HG03064 (cell line): ENCODE results near the gene LEUTX.

Source experiments
- ATAC-seq: cut with Tn5 transposase; IDR thresholded peaks from one replicate; pipeline ENCODE4 v1.9.1; 2021; ENCODE audit warnings: low read depth; ENCODE audit not compliant: unreplicated experiment

The LEUTX gene

GRCh38 chr19:39820696-39821095 is 42.0 kb downstream of the LEUTX start:
- ATAC-seq: no peak

- no peak for ATAC-seq
Observed at GRCh38 chr19:39823686-39824085, 45.0 kb downstream of the LEUTX start.

- peak; percentile 82 for ATAC-seq
Observed at GRCh38 chr19:39824143-39825092, 45.8 kb downstream of the LEUTX start.

- no peak for ATAC-seq
Observed at GRCh38 chr19:39825093-39825463, 46.4 kb downstream of the LEUTX start.

GRCh38 chr19:39825531-39826076 is 47.0 kb downstream of the LEUTX start:
- ATAC-seq: no peak

- no peak for ATAC-seq
Observed at GRCh38 chr19:39826311-39826945, 47.8 kb downstream of the LEUTX start.

- ATAC-seq: no peak
Observed at GRCh38 chr19:39827216-39827615, 48.6 kb downstream of the LEUTX start.

GRCh38 chr19:39828015-39828653 is 49.5 kb downstream of the LEUTX start:
- ATAC-seq: no peak

GRCh38 chr19:39828654-39829032 is 50.0 kb downstream of the LEUTX start:
- ATAC-seq: no peak

GRCh38 chr19:39829702-39830275 is 51.1 kb downstream of the LEUTX start:
- no peak for ATAC-seq

- no peak for ATAC-seq
Observed at GRCh38 chr19:39830406-39830805, 51.8 kb downstream of the LEUTX start.

GRCh38 chr19:39830847-39831246 is 52.2 kb downstream of the LEUTX start:
- ATAC-seq: no peak

GRCh38 chr19:39831679-39832078 is 53.0 kb downstream of the LEUTX start:
- no peak for ATAC-seq

GRCh38 chr19:39832341-39833083 is 53.9 kb downstream of the LEUTX start:
- no peak for ATAC-seq

- peak; percentile 1 for ATAC-seq
Observed at GRCh38 chr19:39833160-39833463, 54.5 kb downstream of the LEUTX start.

GRCh38 chr19:39833464-39834286 is 55.0 kb downstream of the LEUTX start, which contains the start of gene DYRK1B:
DYRK1B (minus strand) TSS chr19:39834162; CDS start chr19:39831867, 2,295 bp downstream.
- peak; percentile 72 for ATAC-seq

- ATAC-seq: no peak
Observed at GRCh38 chr19:39834287-39834841, 55.7 kb downstream of the LEUTX start.
